ENCODE data around the gene OLFM1.

OLFM1 gene

DNA sequence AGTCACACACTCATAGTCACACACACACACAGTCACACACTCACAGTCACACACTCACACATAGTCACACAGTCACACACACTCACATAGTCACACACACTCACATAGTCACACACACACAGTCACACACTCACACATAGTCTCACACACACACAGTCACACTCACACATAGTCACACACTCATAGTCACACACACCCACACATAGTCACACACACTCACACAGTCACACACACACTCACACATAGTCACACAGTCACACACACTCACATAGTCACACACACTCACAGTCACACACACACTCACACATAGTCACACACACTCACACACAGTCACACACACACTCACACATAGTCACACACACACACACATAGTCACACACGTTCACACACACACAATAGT is 4.1 kb downstream of the OLFM1 start:
- no peak for DNase-seq

DNA sequence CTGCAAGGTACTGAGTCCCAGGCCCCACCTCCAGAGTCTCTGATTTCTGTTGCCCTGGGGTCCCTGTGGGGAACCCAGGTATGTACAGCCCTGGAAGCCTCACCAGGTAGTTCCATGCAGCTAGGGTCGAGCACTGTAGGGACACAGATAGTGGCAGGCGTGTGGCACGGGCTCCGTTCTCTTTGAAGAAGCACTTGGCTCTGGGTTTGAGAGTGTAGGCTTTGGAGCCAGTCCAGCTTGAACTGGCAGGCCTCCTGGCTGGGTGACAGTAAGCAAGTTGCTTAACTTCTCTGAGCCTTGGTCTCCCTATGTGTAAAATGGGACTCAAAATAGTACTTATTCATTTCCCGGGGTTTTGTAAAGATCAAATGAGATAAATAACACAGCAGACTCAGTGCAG is 5.6 kb downstream of the OLFM1 start:
- DNase-seq = no peak

DNA sequence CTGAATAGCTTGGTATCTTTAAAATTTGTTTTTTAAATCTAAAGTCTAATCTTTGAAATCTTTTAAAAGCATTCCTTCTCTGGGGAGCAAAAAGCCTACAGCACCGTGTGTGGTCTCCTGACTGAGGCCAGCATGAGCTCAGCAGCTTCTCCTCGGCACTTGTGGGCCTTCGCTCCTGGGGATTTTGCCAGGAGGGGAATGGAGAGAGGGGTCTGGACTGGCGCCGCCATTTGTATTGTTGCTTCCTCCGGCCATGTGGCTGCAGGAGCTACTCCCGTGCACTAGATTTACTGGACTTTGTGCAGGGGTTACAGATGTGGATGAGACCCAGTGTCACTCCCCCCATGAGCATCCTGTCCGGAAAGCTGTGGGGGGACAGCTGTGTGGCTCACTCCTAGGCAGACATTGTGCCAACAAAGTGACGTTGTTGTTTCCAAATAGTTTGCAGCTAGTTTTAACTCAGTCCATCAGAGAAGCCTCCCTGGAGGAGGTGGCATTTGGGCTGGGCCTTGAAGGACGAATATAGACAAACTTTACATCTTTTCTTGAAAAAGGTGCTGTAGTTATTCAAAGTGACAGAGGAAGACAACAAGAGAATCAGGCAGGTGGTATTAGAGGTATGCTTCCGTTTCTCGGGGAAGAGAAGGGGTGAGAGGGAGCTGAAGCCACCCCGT is 6.6 kb downstream of the OLFM1 start:
- no peak for DNase-seq

DNA sequence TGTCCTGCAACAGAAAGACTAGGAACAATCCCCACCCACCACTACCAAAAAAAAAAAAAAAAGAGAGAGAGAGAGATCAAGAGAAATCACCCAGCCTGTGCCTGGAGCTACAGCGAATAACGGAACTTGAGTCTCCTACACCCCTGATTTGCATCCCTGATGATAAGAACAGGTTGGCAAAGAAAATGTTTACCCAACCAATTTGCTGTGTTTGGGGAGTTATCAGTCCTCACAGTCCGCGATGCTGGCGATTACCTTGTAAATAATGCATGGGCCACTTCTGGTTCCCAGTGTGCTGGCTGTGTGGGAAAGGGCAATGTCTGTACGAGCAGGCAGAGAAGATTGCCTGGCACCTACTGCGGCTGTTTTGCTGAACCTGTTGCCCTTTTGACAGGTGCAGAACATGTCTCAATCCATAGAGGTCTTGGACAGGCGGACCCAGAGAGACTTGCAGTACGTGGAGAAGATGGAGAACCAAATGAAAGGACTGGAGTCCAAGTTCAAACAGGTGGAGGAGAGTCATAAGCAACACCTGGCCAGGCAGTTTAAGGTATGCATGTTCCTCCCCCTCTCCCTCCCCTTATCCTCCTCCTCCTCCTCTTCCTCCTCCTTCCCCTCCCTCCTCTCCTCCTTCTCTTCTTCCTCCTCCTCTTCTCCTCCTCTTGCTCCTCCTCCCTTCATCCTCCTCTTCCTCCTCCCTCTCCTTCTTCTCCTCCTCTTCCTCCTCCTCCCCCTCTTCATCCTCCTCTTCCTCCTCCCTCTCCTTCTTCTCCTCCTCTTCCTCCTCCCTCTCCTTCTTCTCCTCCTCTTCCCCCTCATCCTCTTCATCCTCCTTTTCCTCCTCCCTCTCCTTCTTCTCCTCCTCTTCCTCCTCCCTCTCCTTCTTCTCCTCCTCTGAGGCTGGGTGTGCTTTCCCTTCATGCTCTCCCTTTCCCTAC is 8.3 kb downstream of the OLFM1 start:
- peak; percentile 70 to 71 for DNase-seq

DNA sequence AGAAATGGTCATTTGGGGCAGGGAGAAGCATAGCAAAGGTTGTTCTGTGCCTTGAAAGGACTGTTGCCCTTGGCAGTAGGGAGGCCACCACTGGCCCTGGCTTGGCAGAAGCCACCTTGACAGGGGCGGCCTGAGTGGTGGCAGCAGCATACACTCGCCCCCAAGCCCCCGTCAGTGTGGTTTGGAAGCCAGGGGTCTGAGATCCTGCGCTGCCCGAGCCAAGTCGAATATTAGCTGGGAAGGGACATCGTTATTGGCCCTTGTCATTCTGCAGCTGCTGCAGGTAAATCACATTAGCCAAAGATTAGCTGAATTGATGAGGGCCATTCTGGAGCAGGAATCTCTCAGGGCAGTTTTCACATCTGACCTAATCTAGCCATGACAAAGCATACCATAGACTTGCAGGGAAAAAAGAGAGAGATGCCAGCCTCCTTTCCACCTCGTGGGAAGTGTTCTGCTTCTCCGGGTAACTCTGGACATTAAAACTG is 9.0 kb downstream of the OLFM1 start:
- no peak for DNase-seq

DNA sequence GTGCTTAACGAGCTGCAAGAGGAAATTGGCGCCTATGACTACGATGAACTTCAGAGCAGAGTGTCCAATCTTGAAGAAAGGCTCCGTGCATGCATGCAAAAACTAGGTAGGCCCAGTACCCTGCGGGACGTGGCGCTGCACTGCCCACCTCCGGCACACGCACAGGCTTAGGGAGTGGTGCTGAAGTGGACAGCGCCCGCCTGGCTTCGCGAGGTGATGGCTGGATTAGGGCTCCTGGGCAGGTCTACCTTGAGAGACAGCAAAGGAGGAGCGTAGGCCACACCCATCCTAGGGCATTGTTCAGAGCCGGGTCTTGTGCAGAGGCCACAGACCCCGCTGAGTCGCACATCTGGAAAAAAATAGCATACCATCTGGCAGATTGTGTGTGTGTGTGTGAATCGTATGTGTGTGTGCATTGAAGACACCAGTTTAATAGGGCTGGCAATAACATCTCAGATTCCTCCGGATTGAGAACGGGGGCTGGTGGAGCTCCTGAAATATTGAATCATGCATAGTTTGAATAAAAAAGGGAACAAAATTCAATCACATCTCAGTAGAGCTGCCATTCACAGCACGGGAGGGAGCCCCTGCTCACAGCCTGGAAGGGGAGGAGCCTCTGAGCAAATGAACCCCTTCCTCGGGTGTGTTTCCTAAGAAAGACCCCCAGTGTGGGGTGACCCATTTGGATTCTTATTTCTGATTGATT is 11.1 kb downstream of the OLFM1 start:
- no peak for DNase-seq

DNA sequence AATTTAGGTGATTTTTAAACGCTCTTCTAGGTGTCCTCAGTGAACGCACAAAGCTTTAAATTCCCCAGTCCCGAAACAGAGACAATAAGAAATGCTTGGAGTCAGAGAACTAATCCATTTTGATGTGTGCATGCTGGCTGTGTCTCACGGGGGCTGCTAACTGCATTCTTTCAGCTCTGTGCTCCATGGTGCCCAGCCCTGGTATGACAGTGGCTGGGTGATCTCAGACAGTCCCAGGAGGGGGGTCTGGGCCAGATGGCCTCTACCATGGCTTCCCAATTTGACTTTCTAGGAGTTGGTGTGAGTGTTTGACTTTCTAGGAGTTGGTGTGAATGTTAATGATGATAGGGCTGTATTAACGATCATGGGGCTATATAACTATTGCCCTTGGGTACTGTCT is 12.1 kb downstream of the OLFM1 start:
- no peak for DNase-seq

DNA sequence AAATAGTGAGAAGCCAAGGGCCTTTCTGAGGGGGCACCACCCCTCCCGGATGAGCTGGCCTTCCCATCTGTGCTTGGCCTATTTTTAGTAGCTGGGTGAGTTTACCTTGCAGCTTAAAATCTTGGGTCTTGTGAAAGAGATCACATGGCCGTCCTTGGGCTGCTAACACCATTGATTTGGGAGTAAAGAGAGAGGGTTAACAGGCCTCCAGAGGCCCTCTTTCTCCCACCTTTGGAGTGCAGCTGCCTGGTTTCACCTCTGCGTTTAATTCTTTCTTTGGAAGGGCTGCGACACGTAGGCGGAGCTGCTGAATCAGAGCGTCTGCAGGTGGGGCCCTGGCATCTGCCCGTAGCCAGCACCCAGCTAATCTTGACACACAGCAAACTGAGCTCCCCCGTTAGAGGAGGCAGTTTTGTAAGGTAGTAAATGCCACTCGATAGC is 12.8 kb downstream of the OLFM1 start:
- DNase-seq = no peak

DNA sequence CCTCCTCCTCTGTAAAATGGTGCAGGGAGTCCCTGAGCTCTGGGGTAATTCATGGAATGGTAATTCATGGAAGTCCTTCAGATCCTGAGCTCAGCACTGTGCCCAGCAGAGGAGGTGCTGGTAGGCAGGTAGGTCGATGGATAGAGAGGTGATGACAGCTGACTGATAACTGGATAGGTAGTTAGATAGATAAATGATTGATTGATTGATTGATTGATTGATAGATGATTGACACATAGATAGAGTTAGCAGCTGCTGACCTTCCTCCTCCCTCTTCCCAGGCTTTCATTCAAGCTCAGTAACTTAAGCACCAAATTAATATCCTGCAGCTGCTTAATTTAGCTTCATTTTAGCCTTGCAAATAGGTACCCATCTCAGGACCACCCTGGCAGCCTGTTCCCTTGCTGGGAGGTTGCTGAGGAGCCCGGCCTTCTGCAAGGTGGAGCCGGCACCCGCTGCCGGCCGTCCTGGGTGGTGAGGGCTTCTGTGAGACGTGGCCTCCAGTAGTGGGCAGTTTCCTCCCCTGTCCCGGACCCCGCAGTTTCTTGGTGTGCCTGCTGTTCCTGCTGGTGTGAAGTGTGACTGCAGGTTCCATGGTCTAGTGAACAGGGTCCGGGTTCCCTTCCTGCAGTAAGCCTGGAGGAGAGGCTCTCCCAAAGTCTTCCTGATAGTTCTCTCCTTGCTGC is 13.4 kb downstream of the OLFM1 start:
- DNase-seq = no peak

DNA sequence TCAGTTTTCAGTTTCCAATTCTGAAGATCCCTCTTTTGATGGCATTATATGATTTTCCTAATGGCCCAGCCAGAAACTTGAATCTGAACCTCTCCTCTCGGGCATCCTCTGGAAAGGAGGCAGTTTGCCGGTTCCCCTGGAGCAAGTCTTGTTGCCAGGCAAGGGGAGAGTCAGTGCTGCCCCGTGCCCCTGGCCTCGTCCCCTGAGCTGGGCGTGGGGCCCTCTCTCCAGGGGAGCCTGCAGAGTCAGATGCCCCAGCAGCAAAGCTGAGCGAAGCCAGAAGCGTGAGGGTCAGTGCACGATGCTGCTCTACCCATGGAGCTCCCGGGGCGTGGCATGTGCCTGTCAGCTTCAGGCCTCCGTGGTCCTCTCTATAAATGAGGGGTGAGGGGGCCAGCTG is 14.0 kb downstream of the OLFM1 start:
- no peak for DNase-seq

DNA sequence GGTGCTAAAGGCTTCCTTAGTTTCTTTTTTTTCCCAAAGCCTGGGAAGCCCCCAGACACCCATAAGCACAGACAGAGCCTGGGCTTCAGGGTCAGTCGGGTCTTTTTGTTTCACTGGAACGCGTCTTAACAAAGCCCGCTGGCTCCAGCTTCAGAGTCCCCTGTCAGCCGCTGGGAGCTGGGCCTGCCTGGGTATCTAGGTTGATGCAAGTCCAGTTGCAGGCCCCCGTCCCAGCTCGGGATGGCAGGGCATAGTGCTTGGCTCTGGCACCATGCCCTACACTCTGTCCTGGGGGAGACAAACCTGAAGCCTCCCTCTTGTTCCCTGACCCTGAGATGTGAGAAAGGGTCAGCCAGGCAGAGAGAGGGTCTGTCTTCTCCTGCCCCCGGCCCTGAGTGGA is 14.5 kb downstream of the OLFM1 start:
- no peak for DNase-seq

DNA sequence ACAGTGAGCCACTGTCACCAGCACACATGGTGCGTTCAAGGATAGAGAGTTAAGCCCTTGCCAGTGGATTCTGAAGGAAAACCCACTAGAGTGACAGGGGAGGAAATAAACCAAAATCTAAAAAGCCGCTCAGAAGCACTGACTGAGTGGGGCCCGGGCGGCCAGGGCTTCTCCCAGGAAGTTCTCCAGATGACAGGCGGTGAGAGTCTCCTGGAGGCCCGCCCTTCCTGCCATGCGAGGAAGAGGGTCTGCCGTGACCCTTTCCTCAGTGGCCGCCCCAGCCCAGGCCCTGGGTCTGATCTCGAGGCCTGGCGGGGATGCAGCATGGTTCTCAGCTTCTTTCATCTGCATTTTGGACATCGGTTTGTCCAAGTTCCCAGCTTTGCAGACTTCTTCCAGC is 14.9 kb downstream of the OLFM1 start:
- DNase-seq = no peak

DNA sequence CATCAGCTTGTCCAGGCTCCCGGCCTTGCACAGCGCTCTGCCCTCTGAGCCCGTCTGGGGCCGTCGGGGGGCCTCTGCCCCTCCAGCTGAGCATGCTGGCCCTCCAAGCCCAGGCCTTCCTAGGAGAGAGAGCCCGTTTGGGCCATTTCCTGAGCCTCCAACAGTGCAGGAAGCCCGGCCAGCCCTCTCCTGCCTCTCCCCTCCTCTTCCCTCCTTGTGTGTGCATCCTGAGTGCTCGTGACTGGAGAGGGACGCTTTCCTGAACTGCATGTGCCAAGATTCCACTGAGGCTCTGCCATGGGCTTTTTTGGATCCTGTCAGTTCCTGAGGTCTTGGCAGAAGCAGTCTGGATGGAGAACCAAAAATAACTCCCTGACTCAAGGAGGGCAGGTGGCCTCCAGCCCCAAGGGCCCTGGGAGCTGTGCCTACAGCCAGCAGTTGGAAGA is 15.6 kb downstream of the OLFM1 start:
- no peak for DNase-seq

DNA sequence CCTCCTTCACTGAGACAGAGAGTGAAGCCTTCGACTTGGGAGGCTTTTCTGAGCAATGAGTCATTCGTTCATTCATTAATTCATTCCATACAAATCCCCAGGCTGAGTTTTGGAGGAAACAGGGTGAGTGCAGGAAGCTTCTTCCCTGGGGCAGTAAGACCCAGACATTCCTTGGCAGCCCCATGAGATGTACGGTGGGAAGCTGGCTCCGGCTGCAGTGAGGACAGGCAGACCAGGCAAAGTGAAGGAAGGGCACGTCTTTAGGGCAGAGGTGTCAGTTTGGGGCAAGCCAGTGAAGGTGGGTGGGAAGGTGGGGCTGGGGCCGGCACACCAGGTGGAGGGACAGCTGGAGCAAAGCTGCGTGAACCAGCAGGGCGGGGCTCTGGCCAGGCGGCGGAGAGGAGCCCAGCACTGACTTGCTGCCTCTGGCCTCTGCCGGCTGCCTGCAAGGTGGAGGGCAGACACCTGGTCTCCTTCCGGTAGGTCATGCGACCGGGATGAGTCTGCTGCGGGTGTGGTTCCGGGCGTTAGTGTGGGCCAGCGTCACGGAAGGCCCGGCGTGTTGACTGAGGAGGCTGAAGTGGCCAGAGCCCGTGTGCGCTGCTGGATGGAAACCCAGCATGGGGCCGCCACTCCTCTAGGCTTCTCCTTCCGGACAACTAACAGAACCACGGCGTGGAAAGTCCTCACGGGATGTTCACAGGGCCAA is 16.6 kb downstream of the OLFM1 start:
- DNase-seq = no peak

DNA sequence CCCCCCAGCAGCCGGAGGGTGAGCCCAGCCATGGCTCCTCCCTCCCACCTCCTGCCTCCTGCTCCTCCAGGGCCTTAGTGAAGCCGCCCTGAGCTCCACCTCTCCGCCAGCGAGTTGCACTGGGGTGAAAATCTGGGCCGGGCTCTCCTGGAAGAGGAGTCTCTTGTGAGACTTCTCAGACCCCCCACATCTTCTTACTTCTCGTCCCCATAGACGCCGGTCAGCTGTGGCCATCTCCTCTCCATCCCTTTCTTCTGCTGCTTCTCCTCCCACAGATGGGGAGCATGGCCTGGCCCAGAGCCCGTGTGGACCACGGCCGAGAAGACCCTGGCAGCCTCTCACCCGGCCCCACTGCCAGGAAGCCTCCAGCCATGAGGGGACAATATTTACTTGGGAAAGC is 17.3 kb downstream of the OLFM1 start:
- no peak for DNase-seq

DNA sequence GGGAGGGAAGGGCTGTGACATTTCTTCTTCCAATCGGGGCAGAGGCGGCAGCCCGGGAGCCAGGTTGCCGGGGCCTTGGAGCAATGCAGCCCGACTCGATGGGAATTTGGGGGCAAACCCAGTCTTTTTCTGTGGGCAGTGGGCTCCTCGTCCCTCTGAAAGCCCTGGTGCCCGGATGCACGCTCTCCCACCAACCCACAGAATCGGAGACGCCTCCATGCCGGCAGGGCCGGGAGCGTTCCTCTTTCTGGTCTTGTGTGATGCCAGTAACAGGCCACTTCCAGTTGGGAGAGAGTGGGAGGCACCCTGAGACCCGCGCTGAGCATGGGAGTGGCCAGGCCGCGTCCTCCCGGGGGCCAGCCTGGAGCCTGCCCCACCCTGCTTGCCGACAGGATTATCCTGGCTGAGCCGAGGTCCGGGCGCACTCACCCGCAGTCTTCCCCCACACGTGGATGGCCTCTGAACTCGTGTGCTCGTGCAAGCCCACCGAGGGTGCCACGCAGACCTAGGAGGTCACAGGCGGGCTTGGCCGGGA is 17.8 kb downstream of the OLFM1 start:
- DNase-seq = no peak

DNA sequence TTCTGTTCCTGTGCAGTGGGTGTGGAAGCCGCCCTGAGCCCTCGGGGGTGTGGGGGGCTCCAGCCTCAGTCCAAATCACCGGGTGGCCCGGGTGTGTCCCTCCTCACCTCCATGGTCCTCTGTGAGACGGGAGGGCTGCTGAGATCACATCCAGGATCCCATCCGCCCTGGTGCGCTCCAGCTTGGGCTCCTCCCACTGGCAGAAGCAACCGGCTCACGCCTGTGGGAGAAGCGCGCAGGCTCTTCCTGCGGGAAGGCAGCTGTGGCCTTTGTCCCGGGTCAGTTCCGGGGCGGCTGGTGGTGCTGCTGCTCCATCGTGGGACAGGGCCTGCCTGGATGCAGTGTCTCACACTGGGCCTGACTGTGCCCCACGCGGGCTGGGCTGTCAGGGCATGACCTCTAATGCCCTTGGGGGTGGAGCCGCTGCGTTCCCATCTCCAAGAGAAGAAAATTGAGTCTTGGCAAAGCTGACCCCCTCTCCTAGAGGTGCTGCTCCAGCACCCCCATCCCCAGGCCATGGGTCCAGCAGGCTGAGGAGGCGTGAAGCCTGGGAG is 18.5 kb downstream of the OLFM1 start:
- no peak for DNase-seq

DNA sequence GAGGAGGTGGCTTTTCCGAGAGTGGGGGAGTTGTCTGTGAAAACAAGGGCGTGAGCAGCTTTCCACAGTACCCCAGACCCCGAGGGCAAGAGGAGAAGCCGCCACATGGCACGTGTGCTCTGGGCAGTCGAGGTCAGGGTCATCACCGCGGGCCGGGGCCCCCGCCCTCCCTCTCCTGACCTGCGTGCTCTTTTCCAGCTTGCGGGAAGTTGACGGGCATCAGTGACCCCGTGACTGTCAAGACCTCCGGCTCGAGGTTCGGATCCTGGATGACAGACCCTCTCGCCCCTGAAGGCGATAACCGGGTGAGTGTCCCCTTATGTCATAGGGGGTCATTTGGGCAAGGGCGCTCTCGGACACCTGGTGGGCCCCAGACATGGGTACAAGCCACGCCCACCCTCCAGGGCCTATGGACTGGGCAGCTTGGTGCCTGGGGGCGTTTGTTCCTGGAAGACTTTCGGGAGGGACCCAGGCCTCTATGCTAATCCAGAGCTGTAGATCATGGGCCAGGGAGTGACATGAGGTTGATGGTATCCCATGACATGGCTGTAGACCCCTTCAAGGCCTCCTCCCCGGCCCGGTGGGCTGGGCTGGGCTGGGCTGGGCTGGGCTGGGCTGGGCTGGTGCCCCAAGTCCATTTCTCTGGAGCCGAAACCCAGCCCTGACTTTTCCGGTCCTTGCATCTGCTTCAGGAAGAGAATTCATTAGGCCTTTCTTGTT is 19.2 kb downstream of the OLFM1 start:
- DNase-seq = no peak

DNA sequence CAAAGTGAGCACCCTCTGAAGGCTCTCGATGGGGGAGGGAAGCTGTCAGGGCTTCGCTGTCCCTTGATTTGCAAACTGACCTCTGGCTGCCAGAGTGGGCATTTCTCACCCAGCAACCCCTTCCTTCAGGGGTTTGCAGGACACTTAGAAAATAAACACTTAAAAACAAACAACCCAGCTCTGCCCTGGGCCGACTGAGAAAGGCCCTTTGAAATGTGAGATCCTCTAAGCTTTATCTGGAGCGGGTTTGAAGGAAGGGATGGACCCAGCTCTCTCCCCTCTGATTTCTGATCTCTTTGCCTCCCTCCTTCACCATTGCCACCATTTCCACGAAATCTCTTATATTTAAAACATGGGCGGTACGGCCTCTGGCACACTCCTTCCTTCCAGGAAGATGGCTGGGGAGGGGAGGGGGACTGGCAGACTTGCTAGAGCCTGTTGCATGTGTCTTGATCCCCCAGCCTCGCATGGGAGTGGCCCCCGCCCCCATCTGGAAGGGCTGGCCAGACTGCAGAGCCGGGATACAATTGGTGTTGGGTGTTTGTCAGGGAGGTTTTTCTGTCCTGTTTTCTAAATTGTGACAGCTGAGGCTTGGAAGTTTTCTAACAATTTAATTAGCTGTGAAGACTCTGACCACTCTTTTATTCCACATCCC is 20.2 kb downstream of the OLFM1 start:
- DNase-seq = no peak

DNA sequence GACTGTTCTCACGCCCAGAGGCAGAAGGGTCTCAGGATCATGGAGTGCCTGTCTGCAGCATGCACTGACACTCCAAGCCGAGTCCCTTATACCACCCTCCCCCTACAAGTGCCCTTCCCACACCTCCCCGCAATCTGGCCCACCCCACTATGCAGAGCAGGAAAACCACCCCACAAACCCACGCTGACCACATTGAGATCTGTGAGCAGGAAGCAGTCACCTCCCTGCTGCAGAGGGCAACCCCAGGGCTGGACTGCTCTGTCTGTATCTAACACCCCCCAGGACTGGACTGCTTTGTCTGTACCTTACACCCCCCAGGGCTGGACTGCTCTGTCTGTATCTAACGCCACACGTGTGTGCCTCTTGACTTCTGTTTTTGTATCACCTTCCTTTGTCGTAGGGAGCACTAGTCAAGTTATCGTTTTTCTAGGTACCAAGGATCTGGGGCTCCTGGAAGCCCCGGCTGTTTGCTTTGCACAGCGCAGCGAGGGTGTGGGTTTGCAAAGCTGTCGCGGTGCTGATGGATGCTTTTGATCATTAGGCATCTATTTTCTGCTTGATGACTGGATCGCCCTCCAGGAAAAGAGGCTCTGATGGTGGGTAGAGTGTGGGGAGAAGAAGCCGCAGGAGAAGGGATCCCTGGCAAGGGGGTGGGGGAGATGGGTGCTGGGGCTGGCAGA is 21.5 kb downstream of the OLFM1 start:
- no peak for DNase-seq
